Peyer's patch (tissue), 4 donors: Measurements from ENCODE around the gene NPHP1. TPM values are rescaled to one million over a fixed set of nuclear protein-coding genes. Genes with fewer than 3 reads are reported as not detected.
"Not testable (repeated sequence)": the region's sequence is repeated elsewhere in the genome, so short reads cannot be mapped to it uniquely, and the experiment has no call there.

Experiments used
- DNase-seq, 3 donors: peaks; one replicate each; pipeline ENCODE4 v3.0.0-alpha.2; 2017 to 2019
- H3K27ac ChIP-seq, 4 donors: fragments of 200-600 bp; sonication (generic); one replicate each; pipeline ENCODE4 v1.5.1; 2016 to 2019
- H3K27me3 ChIP-seq, 2 donors: fragments of 200-600 bp; sonication (generic); one replicate each; pipeline ENCODE4 v1.5.1; 2019
- H3K36me3 ChIP-seq, 3 donors: fragments of 200-600 bp; sonication (generic); one replicate each; pipeline ENCODE4 v1.5.1; 2016 to 2019
- H3K4me1 ChIP-seq, 4 donors: fragments of 200-600 bp; sonication (generic); one replicate each; pipeline ENCODE4 v1.5.1; 2016 to 2019
- H3K4me3 ChIP-seq, 4 donors: fragments of 200-600 bp; sonication (generic); 1 replicate in 3 of 4; 2 replicates in 1 of 4; pipeline ENCODE4 v1.5.1; 2016 to 2019; ENCODE audit warnings: mild to moderate bottlenecking in 1 of 4
- H3K9me3 ChIP-seq, 4 donors: fragments of 200-600 bp; sonication (generic); one replicate each; pipeline ENCODE4 v1.5.1; 2016 to 2019; ENCODE audit warnings: mild to moderate bottlenecking in 1 of 4
- CTCF ChIP-seq, 6 experiments: fragments of 450-650 bp in 4 of 6; fragments of 200-600 bp in 2 of 6; sonication (generic) in 1 of 6; IDR thresholded peaks; one replicate each; pipeline ENCODE4 v1.5.1; 2017 to 2019; ENCODE audit warnings: antibody characterized with exemption in 6 of 6, mild to moderate bottlenecking in 3 of 6, moderate library complexity in 1 of 6
- POLR2A ChIP-seq, 2 donors: fragments of 450-650 bp; IDR thresholded peaks; one replicate each; pipeline ENCODE4 v1.5.1; 2017; ENCODE audit warnings: antibody characterized with exemption in 2 of 2, mild to moderate bottlenecking in 2 of 2, moderate library complexity in 2 of 2
- total RNA-seq, 4 donors: library from RNA; depleted of rRNA; stranded (reverse); fragments of >200 nt; gene quantifications; one replicate each; pipeline ENCODE4 v1.1.0, GENCODE V29; 2016

NPHP1 gene
- total RNA-seq, 4 donors from 2014 or later = 0.94 to 20.6 TPM; not detected in 2

GRCh38 chr2:110197452-110197851 lies 7.4 kb downstream of the NPHP1 start:
- Histone ChIP-seq H3K36me3 (no peaks in the 10 kb centered on the region), H3K27me3 (no peaks in the 10 kb centered on the region), H3K4me1 (no peaks in the 10 kb centered on the region), H3K4me3 (no peak overlapping the region), H3K27ac (no peak overlapping the region), H3K9me3 (no peaks in the 10 kb centered on the region)
- DNase-seq = no peak
- TF ChIP-seq POLR2A (IDR thresholded peaks at IDR 0.05) = no peak
- TF ChIP-seq CTCF (IDR thresholded peaks at IDR 0.05) = no peak

GRCh38 chr2:110190169-110190568 lies 14.6 kb downstream of the NPHP1 start:
- not testable (repeated sequence) for H3K36me3 ChIP-seq, DNase-seq, H3K4me1 ChIP-seq, H3K4me3 ChIP-seq, H3K27ac ChIP-seq, H3K27me3 ChIP-seq, H3K9me3 ChIP-seq

- DNase-seq = no peak
- no peaks in the 10 kb centered on the region for H3K27me3 ChIP-seq
- H3K9me3 ChIP-seq = peaks cover 0 to 4% (median 0%) of the 10 kb centered on the region in 4 donors
- H3K4me3 ChIP-seq = no peak overlapping the region
- no peaks in the 10 kb centered on the region for H3K4me1 ChIP-seq
- TF ChIP-seq CTCF (IDR thresholded peaks at IDR 0.05) = no peak
- TF ChIP-seq POLR2A (IDR thresholded peaks at IDR 0.05) = no peak
- no peaks in the 10 kb centered on the region for H3K36me3 ChIP-seq
- no peak overlapping the region for H3K27ac ChIP-seq
Measured at GRCh38 chr2:110182449-110182848, 22.4 kb downstream of the NPHP1 start.

GRCh38 chr2:110180036-110180435 lies 24.8 kb downstream of the NPHP1 start:
- no peaks in the 10 kb centered on the region for H3K36me3 ChIP-seq
- no peak for TF ChIP-seq POLR2A (IDR thresholded peaks at IDR 0.05)
- no peak for TF ChIP-seq CTCF (IDR thresholded peaks at IDR 0.05)
- no peak for DNase-seq
- no peaks in the 10 kb centered on the region for H3K27me3 ChIP-seq
- no peak overlapping the region for H3K4me3 ChIP-seq
- H3K4me1 ChIP-seq = no peaks in the 10 kb centered on the region
- no peak overlapping the region for H3K27ac ChIP-seq
- peaks cover 0 to 4% (median 0%) of the 10 kb centered on the region in 4 donors for H3K9me3 ChIP-seq

GRCh38 chr2:110173523-110173922 lies 31.3 kb downstream of the NPHP1 start:
- Histone ChIP-seq H3K27ac (no peak overlapping the region), H3K4me1 (no peaks in the 10 kb centered on the region), H3K9me3 (no peaks in the 10 kb centered on the region), H3K27me3 (no peaks in the 10 kb centered on the region), H3K4me3 (no peak overlapping the region), H3K36me3 (no peaks in the 10 kb centered on the region)
- TF ChIP-seq CTCF (IDR thresholded peaks at IDR 0.05) (no peak), POLR2A (IDR thresholded peaks at IDR 0.05) (no peak)
- no peak for DNase-seq

GRCh38 chr2:110172506-110172905 lies 32.3 kb downstream of the NPHP1 start:
- Histone ChIP-seq H3K27me3 (no peaks in the 10 kb centered on the region), H3K4me3 (no peak overlapping the region), H3K36me3 (no peaks in the 10 kb centered on the region), H3K9me3 (no peaks in the 10 kb centered on the region), H3K4me1 (no peaks in the 10 kb centered on the region), H3K27ac (no peak overlapping the region)
- TF ChIP-seq POLR2A (IDR thresholded peaks at IDR 0.05) (no peak), CTCF (IDR thresholded peaks at IDR 0.05) (no peak)
- no peak for DNase-seq
